GM23248 (cell line): ENCODE data around the gene FAM240A. TPM values are rescaled to one million over a fixed set of nuclear protein-coding genes. Genes with fewer than 3 reads are reported as not detected.

Experiments used
- DNase-seq: peaks from one replicate; pipeline ENCODE4 v3.0.0-alpha.2; 2015
- H2AFZ ChIP-seq: fragments of 200-600 bp; sonication (generic); 2 replicates; pipeline ENCODE4 v1.6.1; 2016; ENCODE audit warnings: antibody characterized with exemption
- H3F3A ChIP-seq: fragments of 200-600 bp; sonication (generic); 2 replicates; pipeline ENCODE4 v1.6.1; 2016; ENCODE audit warnings: mild to moderate bottlenecking, antibody characterized with exemption, mixed run types; ENCODE audit not compliant: insufficient read depth
- H3K27ac ChIP-seq: fragments of 200-600 bp; sonication (generic); 2 replicates; pipeline ENCODE4 v1.5.1; 2016; ENCODE audit warnings: mild to moderate bottlenecking
- H3K27me3 ChIP-seq: fragments of 200-600 bp; sonication (generic); replicated peaks from 2 replicates; pipeline ENCODE4 v1.6.1; 2016; ENCODE audit warnings: mild to moderate bottlenecking; ENCODE audit not compliant: insufficient read depth
- H3K36me3 ChIP-seq: fragments of 200-600 bp; sonication (generic); 2 replicates; pipeline ENCODE4 v1.6.1; 2016; ENCODE audit warnings: low read depth, mild to moderate bottlenecking
- H3K4me1 ChIP-seq: fragments of 200-600 bp; sonication (generic); 2 replicates; pipeline ENCODE4 v1.6.1; 2016; ENCODE audit warnings: mild to moderate bottlenecking; ENCODE audit not compliant: insufficient read depth
- H3K4me2 ChIP-seq: fragments of 200-600 bp; sonication (generic); one replicate; pipeline ENCODE4 v1.6.1; 2016; ENCODE audit warnings: mild to moderate bottlenecking; ENCODE audit not compliant: unreplicated experiment
- H3K4me3 ChIP-seq: fragments of 200-600 bp; sonication (generic); 2 replicates; pipeline ENCODE4 v1.5.1; 2016; ENCODE audit warnings: mild to moderate bottlenecking
- H3K79me2 ChIP-seq: fragments of 200-600 bp; sonication (generic); 2 replicates; pipeline ENCODE4 v1.6.1; 2016; ENCODE audit warnings: mild to moderate bottlenecking; ENCODE audit not compliant: insufficient read depth
- H3K9ac ChIP-seq: fragments of 200-600 bp; sonication (generic); 2 replicates; pipeline ENCODE4 v1.6.1; 2016; ENCODE audit warnings: mild to moderate bottlenecking
- H3K9me2 ChIP-seq: fragments of 200-600 bp; sonication (generic); 2 replicates; pipeline ENCODE4 v1.6.1; 2016; ENCODE audit warnings: mixed run types, mild to moderate bottlenecking, moderate library complexity; ENCODE audit not compliant: insufficient read depth
- H3K9me3 ChIP-seq: fragments of 200-600 bp; sonication (generic); one replicate; pipeline ENCODE4 v1.6.1; 2017; ENCODE audit warnings: low read depth
- H4K20me1 ChIP-seq: fragments of 200-600 bp; sonication (generic); 2 replicates; pipeline ENCODE4 v1.6.0; 2016; ENCODE audit not compliant: insufficient read depth
- EZH2 ChIP-seq: fragments of 200-600 bp; sonication (generic); IDR thresholded peaks from 2 replicates; pipeline ENCODE4 v1.6.1; 2018; ENCODE audit warnings: antibody characterized with exemption, mild to moderate bottlenecking; ENCODE audit not compliant: insufficient read depth, poor library complexity, severe bottlenecking
- EZH2phosphoT487 ChIP-seq: fragments of 200-600 bp; sonication (generic); IDR thresholded peaks from 2 replicates; pipeline ENCODE4 v1.6.1; 2018; ENCODE audit warnings: antibody characterized with exemption, moderate library complexity, mild to moderate bottlenecking, low read depth; ENCODE audit not compliant: insufficient read depth
- WGBS, 2 experiments: methylation state at CpG; one replicate each; pipeline ENCODE4 v1.1.6; 2015 to 2017; ENCODE audit warnings: low lambda C conversion rate in 2 of 2, low coverage in 1 of 2; ENCODE audit errors: missing lambda C conversion rate in 2 of 2; 5-methylcytosine and 5-hydroxymethylcytosine counted together
- in situ Hi-C: fragments of 300-500 bp; cut with MboI; formaldehyde crosslinking; loops from 2 replicates; pipeline ENCODE4 v1.15.0; 2020
- polyA plus RNA-seq: library from polyadenylated mRNA; unstranded; fragments of >200 nt; fragmentation: Nextera tagmentation; extraction: Ambion mirVana; gene quantifications from 2 replicates; pipeline ENCODE4 v1.2.1, GENCODE V29; 2016
- total RNA-seq: library from RNA; depleted of rRNA; stranded (reverse); fragments of >200 nt; shearing (Covaris generic); gene quantifications from 2 replicates; pipeline ENCODE4 v1.2.3, GENCODE V29; 2014

Gene FAM240A
- total and polyA plus RNA-seq, 2 experiments from 2014 or later: not detected

- Histone ChIP-seq H3K79me2 (no peaks in the 10 kb centered on the region), H3K36me3 (no peaks in the 10 kb centered on the region), H3F3A (no peaks in the 10 kb centered on the region), H3K9me3 (no peaks in the 10 kb centered on the region), H3K9ac (no peak overlapping the region), H4K20me1 (no peaks in the 10 kb centered on the region), H3K27me3 (no peaks in the 10 kb centered on the region; the same call in 1 of the 2 replicates), H3K27ac (no peak overlapping the region), H3K9me2 (no peaks in the 10 kb centered on the region), H3K4me3 (no peak overlapping the region), H3K4me1 (no peaks in the 10 kb centered on the region), H3K4me2 (no peak overlapping the region), H2AFZ (no peak overlapping the region)
- no peak for DNase-seq
- TF ChIP-seq EZH2 (no peak), EZH2phosphoT487 (no peak)
- in situ Hi-C loops: no loop called here
Measured at GRCh38 chr3:46593979-46594378, 18.3 kb upstream of the FAM240A start.

DNA sequence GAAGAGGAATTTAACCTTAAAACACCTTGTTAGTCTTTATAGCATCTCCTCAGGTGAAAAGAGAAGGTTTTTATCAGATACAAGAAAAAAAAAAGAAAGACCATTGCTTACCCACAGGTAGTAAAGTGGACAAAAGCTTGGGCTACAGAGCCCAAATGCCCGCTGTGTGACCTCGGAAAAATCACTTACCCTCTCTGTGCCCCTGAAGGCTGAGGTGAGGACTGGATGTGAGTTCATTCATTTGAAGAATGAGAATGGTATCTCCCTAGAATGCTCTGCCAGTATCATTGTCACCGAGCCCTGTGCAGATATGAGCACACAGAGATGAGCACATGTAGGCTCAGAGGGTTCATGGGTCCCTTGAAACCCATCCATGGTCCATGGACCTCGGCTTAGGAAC is 17.6 kb upstream of the FAM240A start:
- in situ Hi-C loops: no loop called here
- H3K27me3 ChIP-seq: no peaks in the 10 kb centered on the region; the same call in 1 of the 2 replicates

GRCh38 chr3:46595819-46596314 is 16.5 kb upstream of the FAM240A start:
- 28 to 29% methylated on average over 5 to 8 of the region's 8 CpGs for WGBS, 2 experiments
- Histone ChIP-seq H3K9me3 (no peaks in the 10 kb centered on the region), H2AFZ (no peak overlapping the region), H3K79me2 (no peaks in the 10 kb centered on the region), H3K4me1 (no peaks in the 10 kb centered on the region), H3K9me2 (no peaks in the 10 kb centered on the region), H3K9ac (no peak overlapping the region), H3K36me3 (no peaks in the 10 kb centered on the region), H3K4me2 (no peak overlapping the region), H4K20me1 (no peaks in the 10 kb centered on the region), H3K4me3 (no peak overlapping the region), H3K27me3 (no peaks in the 10 kb centered on the region; the same call in 1 of the 2 replicates), H3F3A (no peaks in the 10 kb centered on the region), H3K27ac (no peak overlapping the region)
- no peak for TF ChIP-seq EZH2
- no peak for TF ChIP-seq EZH2phosphoT487
- in situ Hi-C loops: no loop called here
- DNase-seq: no peak

More for the DNA sequence above, 17.6 kb upstream of the FAM240A start:
- 81 to 87% methylated on average over 4 of the region's 4 CpGs for WGBS, 2 experiments
- H3F3A ChIP-seq: no peaks in the 10 kb centered on the region
- no peak for DNase-seq
- H3K27ac ChIP-seq: no peak overlapping the region
- no peaks in the 10 kb centered on the region for H3K79me2 ChIP-seq
- no peaks in the 10 kb centered on the region for H3K9me2 ChIP-seq
- no peaks in the 10 kb centered on the region for H4K20me1 ChIP-seq
- no peak overlapping the region for H3K9ac ChIP-seq
- H3K4me3 ChIP-seq: no peak overlapping the region
- TF ChIP-seq EZH2: no peak
- no peak for TF ChIP-seq EZH2phosphoT487
- H2AFZ ChIP-seq: no peak overlapping the region
- H3K4me1 ChIP-seq: no peaks in the 10 kb centered on the region
- no peaks in the 10 kb centered on the region for H3K36me3 ChIP-seq
- no peaks in the 10 kb centered on the region for H3K9me3 ChIP-seq
- no peak overlapping the region for H3K4me2 ChIP-seq

DNA sequence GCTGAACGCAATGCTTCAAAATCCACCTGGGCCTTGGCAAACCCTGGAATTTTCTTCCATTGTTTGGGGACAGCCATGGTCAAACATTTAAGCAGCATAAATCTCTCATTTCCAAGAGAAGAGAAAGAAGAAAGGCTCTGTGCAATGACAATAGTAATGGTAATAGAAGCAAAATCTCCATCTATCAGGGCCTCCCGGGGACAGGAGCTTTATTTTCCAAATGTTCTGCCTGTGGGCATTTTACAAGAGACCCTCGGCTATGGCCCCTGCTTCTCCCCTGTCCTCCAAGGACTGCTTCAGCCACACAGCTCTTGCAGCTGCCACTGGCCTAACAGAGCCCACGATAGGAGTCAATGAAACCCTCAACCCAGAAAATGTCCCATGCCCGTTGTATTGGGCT is 12.7 kb upstream of the FAM240A start:
- Histone ChIP-seq H2AFZ (no peak overlapping the region), H3K27ac (no peak overlapping the region), H3K9me2 (no peaks in the 10 kb centered on the region), H3K79me2 (no peaks in the 10 kb centered on the region), H3K4me2 (no peak overlapping the region), H3K27me3 (no peaks in the 10 kb centered on the region; the same call in 1 of the 2 replicates), H3K4me3 (no peak overlapping the region), H4K20me1 (no peaks in the 10 kb centered on the region), H3K36me3 (no peaks in the 10 kb centered on the region), H3K9ac (no peak overlapping the region), H3K4me1 (no peaks in the 10 kb centered on the region), H3K9me3 (no peaks in the 10 kb centered on the region), H3F3A (no peaks in the 10 kb centered on the region)
- DNase-seq: no peak
- in situ Hi-C loops: no loop called here
- TF ChIP-seq EZH2phosphoT487 (no peak), EZH2 (no peak)
- WGBS, 2 experiments: 82% methylated on average over 5 of the region's 5 CpGs

DNA sequence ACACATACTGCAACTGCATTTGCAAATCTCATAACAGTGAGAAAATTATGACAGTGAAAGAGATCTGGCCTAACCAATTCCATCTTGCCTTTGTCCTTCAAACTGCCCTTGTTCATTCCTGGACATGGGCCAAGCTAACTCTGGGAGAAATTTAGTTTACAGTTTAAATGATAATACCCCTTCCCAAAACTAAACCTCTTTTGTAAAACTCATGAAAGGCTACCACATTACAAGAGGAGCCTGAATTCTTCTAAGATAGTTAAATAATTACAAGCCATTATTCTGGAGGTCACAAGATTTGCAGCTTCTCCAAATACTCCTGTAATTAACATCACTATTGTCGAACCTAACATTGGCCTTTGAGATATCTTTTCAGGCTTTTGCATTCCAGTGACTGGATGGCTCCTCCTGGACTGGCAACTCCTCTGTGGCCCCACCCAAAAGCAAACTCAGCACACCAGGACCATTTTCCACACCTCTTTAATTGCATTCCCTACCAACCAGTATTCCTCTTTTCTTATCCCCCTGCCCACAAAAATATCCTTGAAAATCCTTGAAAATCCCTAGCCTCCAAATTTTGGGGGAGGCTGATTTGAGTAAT is 8.8 kb upstream of the FAM240A start:
- Histone ChIP-seq H3K36me3 (no peaks in the 10 kb centered on the region), H2AFZ (no peak overlapping the region), H3K27ac (no peak overlapping the region), H3K27me3 (no peaks in the 10 kb centered on the region; the same call in 1 of the 2 replicates), H3K9me2 (no peaks in the 10 kb centered on the region), H3K4me2 (no peak overlapping the region), H4K20me1 (no peaks in the 10 kb centered on the region), H3K4me3 (no peak overlapping the region), H3K9me3 (no peaks in the 10 kb centered on the region), H3K79me2 (no peaks in the 10 kb centered on the region), H3F3A (0 out of 2 replicates have a peak, but pooled peaks cover 4% of the 10 kb centered on the region), H3K4me1 (peaks cover 13% of the 10 kb centered on the region), H3K9ac (no peak overlapping the region)
- 11 to 17% methylated on average over 1 of the region's 1 CpG for WGBS, 2 experiments
- no peak for DNase-seq
- in situ Hi-C loops: no loop called here
- TF ChIP-seq EZH2 (no peak), EZH2phosphoT487 (no peak)
